Measurements from ENCODE around the gene CEP135.

CEP135 gene

DNA sequence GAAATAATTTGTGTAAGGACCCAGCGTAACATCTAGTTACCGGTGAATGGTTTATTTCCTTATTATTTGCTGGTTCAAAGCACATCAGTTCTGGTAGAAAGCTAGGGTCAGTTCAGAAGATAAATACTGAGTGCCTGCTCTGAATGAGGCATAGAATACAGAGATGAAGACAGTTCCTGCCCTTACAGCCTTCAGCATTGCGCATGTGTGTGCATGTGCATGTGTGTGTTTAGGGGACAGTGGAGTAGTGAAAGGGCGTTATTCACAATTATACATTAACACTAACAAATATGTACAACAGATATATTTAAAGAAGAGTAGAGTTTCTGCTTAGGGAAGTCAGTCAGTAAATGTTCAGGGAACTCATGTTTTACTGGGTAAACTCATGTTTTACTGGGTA lies 29.1 kb downstream of the CEP135 start:
- peaks cover 2% of the 10 kb centered on the region for H3K36me3 ChIP-seq
- no peaks in the 10 kb centered on the region for H3K27me3 ChIP-seq (ENCODE audit: insufficient read depth, low read depth, severe bottlenecking)
- no peak overlapping the region for H3K4me3 ChIP-seq (ENCODE audit: low read depth, low read length)
- no peak overlapping the region for H3K27ac ChIP-seq
- DNase-seq: no peak
- no peaks in the 10 kb centered on the region for H3K9me3 ChIP-seq (ENCODE audit: severe bottlenecking)
- TF ChIP-seq, protein P1, sequence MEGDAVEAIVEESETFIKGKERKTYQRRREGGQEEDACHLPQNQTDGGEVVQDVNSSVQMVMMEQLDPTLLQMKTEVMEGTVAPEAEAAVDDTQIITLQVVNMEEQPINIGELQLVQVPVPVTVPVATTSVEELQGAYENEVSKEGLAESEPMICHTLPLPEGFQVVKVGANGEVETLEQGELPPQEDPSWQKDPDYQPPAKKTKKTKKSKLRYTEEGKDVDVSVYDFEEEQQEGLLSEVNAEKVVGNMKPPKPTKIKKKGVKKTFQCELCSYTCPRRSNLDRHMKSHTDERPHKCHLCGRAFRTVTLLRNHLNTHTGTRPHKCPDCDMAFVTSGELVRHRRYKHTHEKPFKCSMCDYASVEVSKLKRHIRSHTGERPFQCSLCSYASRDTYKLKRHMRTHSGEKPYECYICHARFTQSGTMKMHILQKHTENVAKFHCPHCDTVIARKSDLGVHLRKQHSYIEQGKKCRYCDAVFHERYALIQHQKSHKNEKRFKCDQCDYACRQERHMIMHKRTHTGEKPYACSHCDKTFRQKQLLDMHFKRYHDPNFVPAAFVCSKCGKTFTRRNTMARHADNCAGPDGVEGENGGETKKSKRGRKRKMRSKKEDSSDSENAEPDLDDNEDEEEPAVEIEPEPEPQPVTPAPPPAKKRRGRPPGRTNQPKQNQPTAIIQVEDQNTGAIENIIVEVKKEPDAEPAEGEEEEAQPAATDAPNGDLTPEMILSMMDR (IDR thresholded peaks at IDR 0.05; ENCODE audit: low read depth, low read length): no peak

DNA sequence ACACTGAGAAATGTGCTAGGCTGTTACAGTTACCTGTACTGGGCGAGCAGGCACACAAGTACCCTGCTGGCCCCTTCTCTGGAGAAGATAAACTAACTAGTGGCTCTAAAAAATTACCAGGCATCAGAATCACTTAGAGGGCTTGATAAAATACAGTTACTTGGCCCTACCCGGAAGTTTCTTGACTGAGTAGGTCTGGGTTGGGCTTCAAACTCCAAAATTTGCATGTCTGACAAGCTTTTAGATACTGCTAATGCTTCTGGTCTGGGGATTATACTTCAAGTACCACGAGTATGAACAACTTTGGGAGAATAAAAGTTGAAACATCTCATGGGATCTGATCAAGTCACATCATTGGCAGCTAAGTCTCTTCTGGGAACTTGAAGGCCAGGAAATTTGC lies 30.8 kb downstream of the CEP135 start:
- H3K27me3 ChIP-seq (ENCODE audit: insufficient read depth, low read depth, severe bottlenecking): no peaks in the 10 kb centered on the region
- no peaks in the 10 kb centered on the region for H3K9me3 ChIP-seq (ENCODE audit: severe bottlenecking)
- H3K27ac ChIP-seq: no peak overlapping the region
- no peak overlapping the region for H3K4me3 ChIP-seq (ENCODE audit: low read depth, low read length)
- TF ChIP-seq, protein P1 (IDR thresholded peaks at IDR 0.05; ENCODE audit: low read depth, low read length): no peak
- H3K36me3 ChIP-seq: peaks cover 2% of the 10 kb centered on the region
- DNase-seq: no peak

DNA sequence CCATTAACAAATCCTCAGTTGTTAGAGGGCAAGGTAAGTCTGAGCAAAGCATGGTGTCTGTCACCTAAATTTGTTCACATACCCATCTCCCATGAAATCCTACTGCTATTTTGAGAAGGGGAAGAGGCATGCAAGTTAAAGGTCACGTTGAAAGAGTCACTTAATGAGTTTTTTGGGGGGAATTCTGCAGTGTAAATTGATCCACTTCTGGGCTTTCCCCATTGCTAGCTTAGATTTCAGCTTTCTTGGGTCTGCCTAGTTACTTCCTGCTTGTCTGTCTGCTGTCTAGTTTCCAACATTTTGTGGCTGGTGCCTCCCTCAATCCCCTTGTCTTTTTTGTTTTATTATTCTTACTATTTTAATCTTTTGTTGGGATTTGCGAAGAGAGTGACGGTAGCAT lies 32.0 kb downstream of the CEP135 start:
- H3K4me3 ChIP-seq (ENCODE audit: low read depth, low read length): no peak overlapping the region
- H3K36me3 ChIP-seq: peaks cover 6% of the 10 kb centered on the region
- H3K9me3 ChIP-seq (ENCODE audit: severe bottlenecking): no peaks in the 10 kb centered on the region
- DNase-seq: no peak
- H3K27ac ChIP-seq: no peak overlapping the region
- TF ChIP-seq, protein P1 (IDR thresholded peaks at IDR 0.05; ENCODE audit: low read depth, low read length): no peak
- no peaks in the 10 kb centered on the region for H3K27me3 ChIP-seq (ENCODE audit: insufficient read depth, low read depth, severe bottlenecking)

DNA sequence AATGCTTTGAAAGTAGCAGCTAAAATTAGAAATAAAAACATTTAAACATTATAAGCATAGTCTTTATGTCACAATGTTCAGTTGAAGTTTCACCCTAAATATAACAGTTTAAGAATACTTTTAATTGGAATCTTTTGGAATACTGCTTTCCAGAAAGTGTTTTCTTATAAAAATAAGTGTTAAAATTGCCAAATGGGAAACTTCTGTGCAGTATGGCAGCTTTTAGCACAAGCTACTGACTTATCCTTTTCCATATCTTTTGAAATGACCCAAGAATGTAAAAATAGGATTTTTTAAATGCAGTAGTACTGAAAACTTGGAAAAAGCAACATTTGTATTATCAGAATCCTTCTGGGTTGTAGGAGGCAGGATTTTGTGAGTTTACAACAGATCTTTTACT lies 34.2 kb downstream of the CEP135 start:
- Histone ChIP-seq H3K9me3 (ENCODE audit: severe bottlenecking) (no peaks in the 10 kb centered on the region), H3K36me3 (peaks cover 11% of the 10 kb centered on the region), H3K27me3 (ENCODE audit: insufficient read depth, low read depth, severe bottlenecking) (no peaks in the 10 kb centered on the region), H3K4me3 (ENCODE audit: low read depth, low read length) (no peak overlapping the region), H3K27ac (no peak overlapping the region)
- DNase-seq: no peak
- TF ChIP-seq, protein P1 (IDR thresholded peaks at IDR 0.05; ENCODE audit: low read depth, low read length): no peak

DNA sequence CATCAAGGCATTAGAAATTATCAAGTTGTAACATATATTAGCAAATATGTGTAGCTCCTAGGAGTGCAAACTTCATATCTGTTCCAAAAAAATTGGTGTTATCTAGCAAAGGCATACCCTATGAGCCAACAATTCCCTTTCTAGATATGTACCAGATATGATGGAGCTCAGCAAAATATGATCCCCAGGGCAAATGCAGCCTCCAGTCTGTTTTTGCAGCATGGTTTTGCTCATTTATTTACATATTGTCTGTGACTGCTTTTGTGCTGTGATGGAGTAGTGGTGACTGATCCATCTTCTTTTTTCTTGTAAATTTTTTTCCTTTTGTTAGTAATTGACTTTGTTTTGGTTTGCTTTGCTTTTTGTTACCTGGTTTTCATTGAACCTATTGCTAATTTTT lies 41.0 kb downstream of the CEP135 start:
- no peak for DNase-seq
- no peaks in the 10 kb centered on the region for H3K27me3 ChIP-seq (ENCODE audit: insufficient read depth, low read depth, severe bottlenecking)
- H3K27ac ChIP-seq: no peak overlapping the region
- H3K36me3 ChIP-seq: peaks cover 13% of the 10 kb centered on the region
- TF ChIP-seq, protein P1 (IDR thresholded peaks at IDR 0.05; ENCODE audit: low read depth, low read length): no peak
- H3K4me3 ChIP-seq (ENCODE audit: low read depth, low read length): no peak overlapping the region
- no peaks in the 10 kb centered on the region for H3K9me3 ChIP-seq (ENCODE audit: severe bottlenecking)

DNA sequence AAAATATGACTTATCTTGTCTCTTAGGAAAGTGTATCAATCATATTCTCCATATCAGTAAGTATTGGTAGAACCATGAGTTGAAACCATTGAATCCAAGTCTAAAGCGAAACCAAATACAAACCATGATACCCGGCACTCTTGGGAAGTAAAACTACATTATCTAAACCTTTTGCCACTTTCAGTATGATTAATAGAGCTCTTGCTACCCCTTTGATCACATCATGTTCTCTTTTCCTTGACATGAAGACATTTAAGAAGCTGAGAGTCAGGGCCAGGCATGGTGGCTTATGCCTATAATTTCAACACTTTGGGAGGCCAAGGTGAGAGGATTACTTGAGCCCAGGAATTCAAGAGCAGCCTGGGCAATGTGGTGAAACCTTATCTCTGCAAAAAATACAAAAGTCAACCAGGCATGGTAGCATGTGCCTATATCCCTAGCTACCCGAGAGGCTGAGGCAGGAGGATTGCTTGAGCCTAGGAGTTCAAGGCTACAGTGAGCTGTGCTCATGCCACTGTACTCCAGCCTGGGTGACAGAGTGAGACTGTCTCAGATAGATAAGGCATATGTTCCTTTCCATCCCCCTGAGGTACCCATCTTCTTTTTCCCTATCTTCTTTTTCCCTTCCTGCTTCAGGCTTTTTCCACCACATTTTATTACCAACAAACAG lies 45.4 kb downstream of the CEP135 start:
- TF ChIP-seq, protein P1 (IDR thresholded peaks at IDR 0.05; ENCODE audit: low read depth, low read length): no peak
- Histone ChIP-seq H3K27me3 (ENCODE audit: insufficient read depth, low read depth, severe bottlenecking) (no peaks in the 10 kb centered on the region), H3K36me3 (peaks cover 4% of the 10 kb centered on the region), H3K27ac (no peak overlapping the region), H3K9me3 (ENCODE audit: severe bottlenecking) (no peaks in the 10 kb centered on the region), H3K4me3 (ENCODE audit: low read depth, low read length) (no peak overlapping the region)
- DNase-seq: no peak

Data from WERI-Rb-1 (cell line).